Thyroid gland (tissue), 4 donors: ENCODE measurements around the gene MAP1LC3A.

ENCODE experiments used
- CTCF ChIP-seq, 6 experiments: fragments of 200-600 bp in 3 of 6; fragments of 450-650 bp in 3 of 6; sonication (generic) in 3 of 6; IDR thresholded peaks; one replicate each; pipeline ENCODE4 v1.5.1; 2016 to 2019; ENCODE audit warnings: antibody characterized with exemption in 6 of 6, mild to moderate bottlenecking in 2 of 6, inconsistent platforms in 1 of 6, moderate library complexity in 1 of 6
- POLR2A ChIP-seq, 2 donors: fragments of 450-650 bp; IDR thresholded peaks; one replicate each; pipeline ENCODE4 v1.6.1; 2017; ENCODE audit warnings: antibody characterized with exemption in 2 of 2, mild to moderate bottlenecking in 2 of 2, moderate library complexity in 1 of 2

GRCh38 chr20:34527016-34527415 lies 31.5 kb upstream of the MAP1LC3A start:
- TF ChIP-seq CTCF (IDR thresholded peaks at IDR 0.05) (no peak), POLR2A (IDR thresholded peaks at IDR 0.05) (no peak)
